ENCODE data around the gene PEX5. TPM values are rescaled to one million over a fixed set of nuclear protein-coding genes. Genes with fewer than 3 reads are reported as not detected.

PEX5 gene
- total RNA-seq, 1 donor from 2014 or later, result 31.2 TPM

DNA sequence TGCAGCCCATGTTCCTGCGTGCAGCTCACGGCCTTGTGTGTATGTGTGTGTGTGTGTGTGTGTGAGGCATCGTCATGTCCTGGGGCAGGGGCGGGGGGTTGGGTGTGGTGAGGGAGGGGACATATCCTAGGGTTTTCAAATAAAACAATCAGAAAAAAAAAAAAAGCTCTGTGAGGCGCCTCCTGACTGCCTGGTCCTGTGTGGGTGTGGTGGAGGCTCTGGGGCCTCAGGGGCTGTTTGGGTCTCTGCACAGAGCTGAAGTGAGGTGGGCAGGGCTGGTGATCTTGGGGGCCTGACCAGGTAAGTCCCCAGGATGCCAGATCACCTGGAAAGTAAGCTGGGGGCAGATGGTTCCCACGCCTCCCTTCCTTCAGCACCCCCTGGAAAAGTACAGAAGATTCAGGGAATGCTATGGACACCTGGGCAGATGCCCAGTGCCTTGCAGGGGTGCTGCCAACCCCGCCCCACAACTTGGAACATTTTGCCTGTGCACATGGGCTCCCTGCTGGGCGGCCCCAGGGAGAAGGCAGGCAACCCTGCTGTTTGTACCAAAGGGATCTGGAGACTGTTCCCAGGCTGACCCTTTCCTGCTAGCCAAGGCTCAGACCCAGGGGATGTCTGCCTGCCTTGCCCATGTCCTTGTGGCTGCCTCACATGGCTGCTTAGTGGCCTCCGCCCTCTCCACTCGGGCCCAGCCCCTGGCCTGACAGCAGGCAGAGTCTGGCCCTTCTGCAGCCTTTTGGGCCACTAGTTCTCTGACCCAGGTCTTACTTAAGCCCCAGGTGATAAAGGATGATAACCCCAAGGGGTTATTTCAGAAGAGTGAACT, 30.5 kb upstream of the PEX5 start:
- no peak for DNase-seq (ENCODE audit: extremely low spot score in 2 of 2)
- Histone ChIP-seq H3K4me1 (peaks cover 8% of the 10 kb centered on the region), H3K9me3 (no peaks in the 10 kb centered on the region), H3K27ac (no peak overlapping the region), H3K36me3 (no peaks in the 10 kb centered on the region), H3K27me3 (no peaks in the 10 kb centered on the region), H3K4me3 (no peak overlapping the region)
- intact Hi-C loops (cut with DNase I), result no loop called here
- TF ChIP-seq POLR2AphosphoS5 (IDR thresholded peaks at IDR 0.05; ENCODE audit: insufficient read depth in 1 of 2, low read depth in 1 of 2), result no peak
- no peak for TF ChIP-seq POLR2A (IDR thresholded peaks at IDR 0.05)
- no peak for TF ChIP-seq CTCF (IDR thresholded peaks at IDR 0.05)

- Histone ChIP-seq H3K4me1 (peaks cover 8% of the 10 kb centered on the region), H3K27ac (no peak overlapping the region), H3K36me3 (no peaks in the 10 kb centered on the region), H3K9me3 (no peaks in the 10 kb centered on the region), H3K27me3 (no peaks in the 10 kb centered on the region), H3K4me3 (no peak overlapping the region)
- TF ChIP-seq POLR2AphosphoS5 (IDR thresholded peaks at IDR 0.05; ENCODE audit: insufficient read depth in 1 of 2, low read depth in 1 of 2) (no peak), CTCF (IDR thresholded peaks at IDR 0.05) (no peak), POLR2A (IDR thresholded peaks at IDR 0.05) (no peak)
- no peak for DNase-seq (ENCODE audit: extremely low spot score in 2 of 2)
- intact Hi-C loops (cut with DNase I), result no loop called here
Observed at GRCh38 chr12:7160183-7160582, 29.3 kb upstream of the PEX5 start.

DNA sequence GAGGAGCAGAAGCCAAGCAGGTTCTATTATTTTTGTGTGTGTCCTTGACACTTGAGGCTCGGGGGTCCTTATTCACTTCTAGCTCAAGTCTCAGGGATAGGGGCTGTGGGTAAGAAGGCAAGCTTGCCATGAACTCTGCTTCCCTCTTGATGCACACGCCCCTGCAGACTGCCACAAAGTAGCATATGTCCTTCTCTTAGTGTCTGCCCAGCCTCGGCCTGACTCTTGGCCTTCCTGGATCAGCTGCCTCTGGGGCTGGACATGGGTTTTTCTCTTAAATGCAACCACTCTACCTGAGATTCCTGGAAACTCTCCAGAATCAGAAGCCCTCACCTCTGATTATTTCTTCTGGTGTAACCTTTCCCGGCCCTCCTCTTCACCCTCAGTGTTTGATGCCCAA, 28.2 kb upstream of the PEX5 start:
- Histone ChIP-seq H3K27ac (no peak overlapping the region), H3K4me3 (no peak overlapping the region), H3K27me3 (no peaks in the 10 kb centered on the region), H3K4me1 (no peaks in the 10 kb centered on the region), H3K36me3 (no peaks in the 10 kb centered on the region), H3K9me3 (no peaks in the 10 kb centered on the region)
- no peak for TF ChIP-seq POLR2A (IDR thresholded peaks at IDR 0.05)
- no peak for TF ChIP-seq CTCF (IDR thresholded peaks at IDR 0.05)
- TF ChIP-seq POLR2AphosphoS5 (IDR thresholded peaks at IDR 0.05; ENCODE audit: insufficient read depth in 1 of 2, low read depth in 1 of 2), result no peak
- intact Hi-C loops (cut with DNase I), result no loop called here
- DNase-seq (ENCODE audit: extremely low spot score in 2 of 2), result no peak

DNA sequence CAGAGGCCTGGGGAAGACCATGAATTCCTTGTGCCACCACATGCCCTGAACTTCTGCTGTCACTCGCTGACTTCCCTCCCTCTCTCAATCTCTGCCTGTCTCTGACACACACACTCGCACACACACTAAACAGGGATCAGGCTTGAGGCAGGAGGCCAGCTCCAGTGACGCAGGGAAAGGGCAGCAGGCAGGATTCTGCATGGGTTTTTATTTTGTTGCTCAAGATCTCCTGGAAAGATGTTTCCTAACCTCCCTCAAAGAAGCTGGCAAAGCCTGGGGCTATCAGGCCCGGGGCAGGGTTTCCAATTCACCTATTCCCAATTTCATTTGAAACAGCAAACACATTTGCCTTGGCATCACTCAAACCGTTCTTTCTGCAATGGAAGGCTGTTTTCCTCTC, 27.7 kb upstream of the PEX5 start:
- intact Hi-C loops (cut with DNase I), result no loop called here
- Histone ChIP-seq H3K4me1 (no peaks in the 10 kb centered on the region), H3K27ac (no peak overlapping the region), H3K9me3 (no peaks in the 10 kb centered on the region), H3K27me3 (no peaks in the 10 kb centered on the region), H3K36me3 (no peaks in the 10 kb centered on the region), H3K4me3 (no peak overlapping the region)
- no peak for TF ChIP-seq POLR2A (IDR thresholded peaks at IDR 0.05)
- no peak for TF ChIP-seq POLR2AphosphoS5 (IDR thresholded peaks at IDR 0.05; ENCODE audit: insufficient read depth in 1 of 2, low read depth in 1 of 2)
- TF ChIP-seq CTCF (IDR thresholded peaks at IDR 0.05), result no peak
- no peak for DNase-seq (ENCODE audit: extremely low spot score in 2 of 2)

GRCh38 chr12:7162691-7163114, 26.8 kb upstream of the PEX5 start:
- intact Hi-C loops (cut with DNase I), result no loop called here
- H3K27ac ChIP-seq, result no peak overlapping the region
- no peak for DNase-seq (ENCODE audit: extremely low spot score in 2 of 2)
- no peaks in the 10 kb centered on the region for H3K4me1 ChIP-seq
- H3K27me3 ChIP-seq, result no peaks in the 10 kb centered on the region
- H3K36me3 ChIP-seq, result no peaks in the 10 kb centered on the region
- no peak overlapping the region for H3K4me3 ChIP-seq
- no peaks in the 10 kb centered on the region for H3K9me3 ChIP-seq
- no peak for TF ChIP-seq CTCF (IDR thresholded peaks at IDR 0.05)

Data from vagina (tissue), 2 donors.